HG03045 (cell line): Measurements from ENCODE around the gene GMDS.

Experiments
- ATAC-seq: cut with Tn5 transposase; IDR thresholded peaks from one replicate; pipeline ENCODE4 v1.9.1; 2021; ENCODE audit warnings: mild to moderate bottlenecking, moderate library complexity; ENCODE audit not compliant: unreplicated experiment

Gene GMDS

GRCh38 chr6:1584996-1585668, 660.3 kb downstream of the GMDS start:
- ATAC-seq: no peak

GRCh38 chr6:1584146-1584545, 661.3 kb downstream of the GMDS start:
- no peak for ATAC-seq

GRCh38 chr6:1581120-1581991, 664.0 kb downstream of the GMDS start:
- ATAC-seq: no peak

- no peak for ATAC-seq
These were observed 664.8 kb downstream of the GMDS start for GRCh38 chr6:1580585-1580984.

GRCh38 chr6:1580109-1580508, 665.3 kb downstream of the GMDS start:
- no peak for ATAC-seq

GRCh38 chr6:1579096-1579495, 666.3 kb downstream of the GMDS start:
- no peak for ATAC-seq

GRCh38 chr6:1577896-1578745, 667.3 kb downstream of the GMDS start:
- no peak for ATAC-seq

GRCh38 chr6:1577146-1577680, 668.2 kb downstream of the GMDS start:
- no peak for ATAC-seq

GRCh38 chr6:1576711-1577110, 668.7 kb downstream of the GMDS start:
- ATAC-seq: no peak

- ATAC-seq: no peak
These were observed 669.2 kb downstream of the GMDS start for GRCh38 chr6:1576166-1576565.

- no peak for ATAC-seq
These were observed 670.0 kb downstream of the GMDS start for GRCh38 chr6:1575210-1576041.

GRCh38 chr6:1574890-1575209, 670.6 kb downstream of the GMDS start:
- ATAC-seq: no peak

GRCh38 chr6:1574083-1574761, 671.2 kb downstream of the GMDS start:
- ATAC-seq: no peak
